ENCODE measurements around the gene SUN1. TPM values are rescaled to one million over a fixed set of nuclear protein-coding genes. Genes with fewer than 3 reads are reported as not detected.

Gene SUN1
- total RNA-seq = 96.5 and 148 TPM in 2 replicates

DNA sequence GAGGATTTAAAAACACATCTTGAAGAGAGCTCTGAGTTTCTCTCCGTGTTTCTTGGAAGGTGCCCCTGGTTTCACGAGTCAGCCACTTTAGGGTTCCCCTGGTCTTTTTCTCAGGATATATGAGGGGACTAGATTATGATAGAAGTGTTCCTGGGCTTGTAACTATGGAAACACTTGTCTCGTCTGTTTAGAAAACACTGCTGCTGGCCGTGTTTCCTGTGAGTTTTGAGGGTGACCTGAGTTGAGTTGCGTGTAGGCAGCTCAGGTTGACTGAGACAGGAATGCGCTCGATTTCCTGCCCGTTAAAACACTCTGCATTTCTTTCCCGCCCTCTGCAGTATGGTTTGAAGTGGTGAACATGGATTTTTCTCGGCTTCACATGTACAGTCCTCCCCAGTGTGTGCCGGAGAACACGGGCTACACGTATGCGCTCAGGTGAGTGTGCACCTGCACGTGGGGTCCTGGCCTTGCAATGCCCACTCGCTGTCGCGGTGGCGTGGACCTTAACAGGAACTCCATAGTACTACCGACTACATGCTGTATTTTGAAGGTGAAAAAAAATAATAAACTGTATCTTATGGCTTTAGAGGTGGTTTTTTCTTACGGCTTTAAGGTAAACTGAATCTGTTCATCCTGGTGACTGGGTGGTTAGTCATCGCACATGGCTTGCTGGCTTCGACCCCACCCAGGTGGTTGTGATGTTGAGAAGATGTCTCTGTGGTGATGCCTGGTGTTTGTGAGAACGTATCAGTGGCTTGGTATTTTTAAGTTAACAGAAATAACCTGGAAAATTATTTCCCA is at the start of gene SUN1:
Gene SUN1, plus strand, starts transcription at position 310 of the 801 bp plus-strand sequence. Its CDS starts 49 bp downstream, at position 359.

DNA sequence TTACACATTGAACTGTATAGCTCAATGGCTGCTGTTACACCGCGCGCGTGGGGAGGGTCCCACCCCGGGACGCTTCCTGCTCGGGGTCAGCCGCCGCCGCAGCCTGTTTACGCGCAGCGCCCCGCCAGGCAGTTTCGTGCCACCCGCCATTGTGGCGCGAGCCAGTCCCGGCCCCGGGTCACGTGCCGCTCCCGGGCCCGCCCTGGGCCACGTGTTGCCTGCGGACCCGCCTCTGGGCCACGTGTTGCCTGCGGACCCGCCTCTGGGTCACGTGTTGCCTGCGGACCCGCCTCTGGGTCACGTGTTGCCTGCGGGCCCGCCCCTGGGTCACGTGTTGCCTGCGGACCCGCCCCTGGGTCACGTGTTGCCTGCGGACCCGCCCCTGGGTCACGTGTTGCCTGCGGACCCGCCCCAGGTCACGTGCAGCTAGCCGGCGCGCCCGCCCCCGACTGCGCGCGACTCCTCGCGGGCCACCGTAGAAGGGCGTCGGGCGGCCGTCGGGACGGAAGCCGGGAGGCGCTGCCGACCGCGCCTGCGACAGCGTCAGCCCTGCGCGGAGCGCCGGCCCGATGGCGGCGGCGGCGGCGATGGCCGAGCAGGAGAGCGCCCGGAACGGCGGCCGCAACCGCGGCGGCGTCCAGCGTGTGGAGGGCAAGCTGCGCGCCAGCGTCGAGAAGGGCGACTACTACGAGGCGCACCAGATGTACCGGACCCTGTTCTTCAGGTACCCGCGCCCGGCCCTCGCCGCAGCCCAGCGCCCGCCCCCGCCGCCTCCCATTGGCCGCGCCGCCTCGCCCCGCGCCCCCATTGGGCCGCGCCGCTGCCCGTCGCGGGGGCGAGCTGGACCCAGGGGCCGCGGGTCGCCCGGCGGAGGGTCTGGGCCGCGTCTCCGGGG is 44.0 kb downstream of the SUN1 start, which contains the start of gene GET4:
Gene GET4, plus strand, starts transcription at position 478 of the 895 bp plus-strand sequence. Its CDS starts 92 bp downstream, at position 570.

Other genes starting within 250 kb of the SUN1 start
- gene DNAAF5, start 105.8 kb upstream of the SUN1 start, total RNA-seq = 15.5 and 15.9 TPM in 2 replicates
- 14.6 and 20.5 TPM in 2 replicates for gene PRKAR1B, start 105.2 kb upstream of the SUN1 start, total RNA-seq
- gene GET4, start 44.1 kb downstream of the SUN1 start, total RNA-seq = 31.0 and 33.1 TPM in 2 replicates
- 0.91 and 1.6 TPM in 2 replicates for gene ADAP1, start 122.2 kb downstream of the SUN1 start, total RNA-seq
- gene COX19, start 143.1 kb downstream of the SUN1 start, total RNA-seq = 8.4 and 9.1 TPM in 2 replicates
- not detected in 2 replicates for gene CYP2W1, start 150.7 kb downstream of the SUN1 start, total RNA-seq
- gene GPR146, start 212.1 kb downstream of the SUN1 start, total RNA-seq = 12.0 and 37.5 TPM in 2 replicates

Data from epithelial cell of umbilical artery (primary cell).